GM21825 (cell line): ENCODE results near the gene CPB2.

Source experiments
- ATAC-seq: cut with Tn5 transposase; IDR thresholded peaks from one replicate; pipeline ENCODE4 v1.9.1; 2021; ENCODE audit warnings: mild to moderate bottlenecking, moderate library complexity; ENCODE audit not compliant: unreplicated experiment

The CPB2 gene

GRCh38 chr13:46104868-46105267 is at the start of gene CPB2:
Gene CPB2 (minus strand): TSS chr13:46105033. CDS start chr13:46105009, 24 bp downstream.
- no peak for ATAC-seq

GRCh38 chr13:46154136-46154801 is 49.4 kb upstream of the CPB2 start:
- ATAC-seq = no peak

- ATAC-seq = no peak
These were observed 47.9 kb upstream of the CPB2 start for GRCh38 chr13:46152627-46153328.

DNA sequence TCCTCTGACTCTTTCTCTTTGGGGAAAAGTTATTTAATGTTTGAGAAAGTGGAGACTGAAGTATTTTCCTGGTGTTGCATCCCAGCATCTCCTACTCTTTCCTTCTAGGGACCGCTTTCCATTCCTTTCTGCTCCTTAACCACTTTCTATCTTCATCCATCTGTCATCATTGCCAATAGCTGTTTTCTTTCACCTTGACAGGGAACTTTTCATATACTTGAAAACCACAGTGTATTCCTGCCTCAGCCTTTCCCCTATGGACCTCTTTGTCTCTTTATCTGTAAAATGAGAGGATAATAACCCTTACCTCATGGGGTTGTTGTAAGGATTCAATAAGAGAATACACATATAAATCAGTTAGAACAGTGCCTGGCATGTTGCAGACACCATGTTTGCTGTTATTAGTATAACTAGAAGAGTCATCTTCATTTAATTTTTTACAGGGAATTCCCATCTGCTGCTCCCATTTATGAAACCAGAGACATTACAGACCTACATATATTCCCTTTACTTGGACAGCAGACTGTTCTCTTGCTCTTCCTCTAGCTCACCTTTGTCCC is 45.4 kb upstream of the CPB2 start:
- no peak for ATAC-seq

DNA sequence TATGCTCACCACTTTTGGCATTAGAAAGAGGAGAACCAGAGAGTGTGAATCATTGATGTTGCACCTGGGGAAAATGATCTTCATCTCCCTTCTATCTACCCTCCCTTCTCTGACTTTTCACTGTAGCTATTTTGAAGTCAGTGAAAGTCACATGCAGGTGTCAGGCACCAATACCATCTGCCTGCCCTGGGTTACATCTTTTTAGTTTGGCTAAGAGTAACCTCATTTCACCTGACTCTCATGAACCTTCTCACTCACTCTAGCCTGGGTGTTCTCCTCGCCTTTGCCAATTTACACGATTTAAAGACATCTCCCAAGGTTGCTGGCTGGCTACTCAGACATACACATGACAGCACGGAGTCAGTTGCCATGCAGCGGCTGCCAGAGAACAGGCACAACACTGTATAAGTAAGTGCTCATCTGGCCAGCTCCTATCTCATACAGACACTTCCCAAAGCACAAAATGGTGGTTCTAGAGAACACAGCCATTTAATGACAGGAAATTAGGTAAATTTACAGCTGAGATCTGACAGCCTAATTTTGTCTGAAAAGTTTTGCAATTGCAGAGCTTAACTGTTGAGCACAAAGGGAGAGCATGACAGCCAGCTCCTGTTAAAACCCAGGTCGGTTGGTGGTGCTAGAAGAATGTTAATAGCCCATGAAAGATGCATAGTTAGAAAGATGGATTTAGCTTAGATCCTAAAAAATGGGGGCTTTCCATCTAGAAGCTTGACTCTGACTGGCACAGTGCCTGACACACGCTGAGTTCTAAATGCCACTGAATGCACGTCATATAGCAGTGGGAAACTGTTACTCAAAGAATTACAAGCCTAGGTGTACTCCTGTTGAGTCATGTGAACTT is 44.7 kb upstream of the CPB2 start:
- ATAC-seq = no peak

- no peak for ATAC-seq
These were observed 42.1 kb upstream of the CPB2 start for GRCh38 chr13:46146898-46147297.

- ATAC-seq = no peak
These were observed 41.1 kb upstream of the CPB2 start for GRCh38 chr13:46145950-46146349.

DNA sequence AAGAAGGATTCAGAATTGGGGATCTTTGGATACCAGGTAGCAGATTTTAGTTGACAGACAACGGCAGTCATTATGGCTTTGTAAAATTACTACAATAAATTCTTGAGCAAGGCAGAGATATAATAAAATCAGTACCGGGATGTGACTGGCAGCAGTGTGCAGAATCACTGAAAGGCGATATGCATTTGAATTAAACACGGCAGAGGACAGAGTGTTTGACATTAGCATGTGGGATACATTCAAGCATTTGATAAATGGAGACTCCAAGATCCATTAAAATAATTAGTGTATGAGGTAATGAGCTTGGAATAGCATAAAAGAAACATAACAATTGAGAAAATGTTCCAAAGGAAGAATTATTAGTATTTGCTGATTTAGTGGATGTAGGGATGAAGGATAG is 40.3 kb upstream of the CPB2 start:
- ATAC-seq = no peak

DNA sequence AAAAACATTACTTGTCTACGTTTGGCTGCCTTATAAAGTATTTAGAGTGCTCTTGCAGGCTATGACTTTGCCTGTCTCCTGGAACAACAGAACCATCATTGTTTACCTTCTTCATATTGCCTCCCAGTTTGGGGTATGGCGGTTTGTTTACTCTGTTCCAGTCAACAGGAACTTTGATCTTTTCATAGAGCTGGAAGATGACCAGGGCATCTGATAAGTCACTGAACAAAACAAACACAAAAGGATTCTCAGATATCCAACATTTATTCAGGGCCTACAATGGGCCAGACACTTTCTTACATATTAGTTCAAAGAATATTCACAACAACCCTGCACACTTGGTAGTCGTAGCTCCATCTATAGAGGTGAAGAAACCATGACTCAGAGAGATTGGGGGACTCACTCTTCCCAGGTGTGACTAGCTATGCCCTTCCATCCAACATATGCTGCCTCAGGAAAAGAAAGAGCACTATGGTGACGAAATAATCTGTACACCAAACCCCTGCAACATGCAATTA is 38.4 kb upstream of the CPB2 start:
- ATAC-seq = no peak

GRCh38 chr13:46142776-46143175 is 37.9 kb upstream of the CPB2 start:
- ATAC-seq = no peak

DNA sequence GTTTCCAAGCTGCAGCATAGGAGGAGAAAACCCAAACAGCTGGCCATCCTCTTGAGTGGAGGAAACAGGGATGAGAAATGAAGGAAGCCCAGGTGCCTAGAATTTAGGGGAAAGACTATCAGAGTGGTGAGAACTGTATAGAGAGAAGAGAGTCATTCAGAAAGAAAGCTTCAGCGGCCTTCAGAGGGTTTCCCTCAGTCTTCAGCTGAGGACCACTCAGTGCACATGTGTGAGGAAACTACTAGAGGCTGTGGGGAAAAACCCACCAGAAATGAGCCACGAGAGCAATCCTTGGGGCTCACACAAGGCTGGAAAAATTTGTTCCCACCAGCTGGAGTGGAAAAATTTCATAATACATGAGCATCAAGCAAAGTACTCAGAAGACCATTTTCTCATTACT is 35.2 kb upstream of the CPB2 start:
- ATAC-seq = no peak

- no peak for ATAC-seq
These were observed 32.9 kb upstream of the CPB2 start for GRCh38 chr13:46137627-46138317.

- ATAC-seq = no peak
These were observed 31.9 kb upstream of the CPB2 start for GRCh38 chr13:46136688-46137087.

DNA sequence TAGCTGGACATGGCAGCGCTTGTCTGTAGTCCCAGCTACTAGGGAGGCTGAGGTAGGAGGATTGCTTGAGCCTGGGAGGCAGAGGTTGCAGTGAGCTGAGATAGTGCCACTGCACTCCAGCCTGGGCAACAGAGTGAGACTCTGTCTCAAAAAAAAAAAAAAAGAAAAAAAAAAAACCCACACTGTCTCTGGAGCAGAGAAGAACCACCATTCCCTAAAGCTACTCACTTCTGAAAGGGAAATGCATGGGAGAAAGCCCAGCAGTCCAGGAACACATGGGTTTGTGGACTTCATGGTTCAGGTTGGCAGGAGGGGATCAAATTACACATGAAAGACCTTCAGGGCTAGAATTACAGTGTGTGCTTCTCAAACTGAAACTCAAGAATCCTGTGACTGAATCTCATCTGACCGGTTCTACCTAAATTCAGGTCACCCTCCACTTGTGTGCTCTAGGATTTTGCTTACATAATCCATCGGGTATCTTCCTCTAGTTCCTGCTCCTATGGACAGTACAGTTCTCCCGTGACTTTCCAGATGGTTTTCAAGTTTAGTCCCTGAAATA is 30.2 kb upstream of the CPB2 start:
- no peak for ATAC-seq

DNA sequence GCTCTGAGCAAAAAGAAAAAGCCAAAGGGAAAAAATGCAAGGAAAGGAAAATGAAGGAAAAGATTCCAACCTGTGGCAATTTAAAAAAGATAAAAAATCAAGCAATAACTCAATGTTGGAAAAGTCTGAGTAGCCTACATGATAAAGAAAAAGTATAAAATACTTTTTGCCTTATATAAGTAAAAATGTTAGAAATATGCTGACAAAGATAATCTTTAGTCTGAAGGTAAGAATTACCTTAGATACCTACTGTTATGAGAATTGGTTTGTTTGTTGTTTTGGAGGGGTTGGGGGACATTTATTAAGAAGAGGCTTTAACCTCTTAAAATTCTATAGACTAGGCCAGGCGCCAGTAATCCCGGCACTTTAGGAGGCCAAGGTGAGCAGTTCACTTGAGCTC is 29.7 kb upstream of the CPB2 start:
- ATAC-seq = no peak

DNA sequence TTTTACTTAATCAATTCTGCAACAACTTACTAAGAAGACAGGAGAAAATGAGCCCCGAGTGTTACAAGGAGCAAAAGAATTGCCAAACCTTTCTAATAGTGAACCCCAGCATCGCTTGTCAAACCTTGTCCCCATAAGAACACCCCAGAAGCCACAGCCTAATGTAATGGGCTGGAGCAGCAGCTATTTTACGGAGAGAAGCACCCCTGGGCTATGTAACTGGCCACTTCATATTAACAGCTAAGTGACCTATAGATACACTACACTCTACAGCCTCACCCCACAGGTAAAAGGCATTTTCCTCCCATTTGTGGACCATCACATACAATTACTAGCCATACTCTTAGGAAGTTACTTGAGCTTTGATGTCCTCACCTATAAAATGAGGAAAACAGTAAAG is 27.3 kb upstream of the CPB2 start:
- no peak for ATAC-seq

GRCh38 chr13:46131705-46132104 is 26.9 kb upstream of the CPB2 start:
- no peak for ATAC-seq

GRCh38 chr13:46129955-46130618 is 25.3 kb upstream of the CPB2 start:
- ATAC-seq = no peak

DNA sequence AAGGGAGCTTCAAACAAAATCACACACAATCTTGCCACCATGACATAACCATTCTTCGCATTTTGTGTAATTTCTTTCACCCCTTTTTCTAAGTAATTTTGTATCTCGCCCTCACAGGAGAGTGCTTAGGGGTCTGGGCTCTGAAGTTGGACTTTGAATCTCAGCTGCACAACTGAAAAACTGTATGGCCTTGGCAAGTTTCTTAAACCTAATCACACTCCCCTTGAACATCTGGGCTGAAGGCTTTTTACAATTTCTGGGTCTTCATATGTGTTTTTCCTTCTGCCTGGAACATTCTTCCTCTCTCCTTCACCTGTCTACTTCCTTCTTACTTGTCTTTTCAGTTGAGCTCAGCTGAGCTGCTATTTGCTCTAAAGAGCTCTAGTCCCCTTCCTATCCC is 24.3 kb upstream of the CPB2 start:
- ATAC-seq = no peak
